Measurements from ENCODE around the gene TRIP11. TPM values are rescaled to one million over a fixed set of nuclear protein-coding genes. Genes with fewer than 3 reads are reported as not detected.

The TRIP11 gene
- total RNA-seq, 1 experiment from 2014 or later, result 37.3 TPM

DNA sequence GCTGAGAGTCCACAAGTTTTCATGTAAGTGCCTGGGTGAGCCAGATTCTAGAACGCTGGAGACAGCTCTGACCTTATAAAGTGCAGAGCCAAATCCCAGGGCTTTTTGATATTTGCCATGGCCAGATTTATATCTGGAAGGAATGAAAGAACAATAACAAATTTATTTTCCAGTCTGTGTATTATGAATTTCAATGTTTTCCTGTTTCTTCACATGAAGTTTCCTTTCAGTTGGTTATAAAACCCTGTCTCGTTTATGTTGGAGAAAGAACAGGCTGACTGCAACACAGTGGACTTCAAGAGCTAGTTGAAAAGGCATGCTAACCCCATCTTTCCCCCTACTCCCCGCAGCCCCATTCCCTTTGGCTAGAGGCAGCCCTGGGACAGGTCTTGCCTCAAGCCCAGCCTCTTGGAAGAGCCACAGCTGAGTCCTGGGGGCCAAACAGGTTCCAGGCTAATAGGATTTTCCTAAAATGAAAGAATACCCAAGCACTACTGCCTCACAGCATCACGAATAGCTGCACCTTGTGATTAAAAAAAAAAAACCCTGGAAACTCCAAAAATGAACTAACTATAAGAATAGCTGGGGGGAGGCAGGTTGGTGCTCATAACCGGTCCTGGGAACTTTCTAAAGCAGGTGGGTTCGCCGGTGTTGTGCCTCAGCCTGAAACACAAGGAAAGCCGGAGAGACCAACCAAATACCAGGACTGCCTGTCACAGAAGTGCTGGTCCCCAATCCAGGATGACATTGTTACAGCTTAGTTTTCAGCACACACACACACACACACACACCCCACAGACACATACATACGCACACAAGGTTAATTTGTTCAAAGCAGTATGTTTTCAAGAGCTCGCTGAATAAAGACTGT lies 93.9 kb downstream of the TRIP11 start (continued):
- TF ChIP-seq SIN3A (IDR thresholded peaks at IDR 0.05; ENCODE audit: borderline replicate concordance, insufficient read depth, low read depth, low read length), result no peak

DNA sequence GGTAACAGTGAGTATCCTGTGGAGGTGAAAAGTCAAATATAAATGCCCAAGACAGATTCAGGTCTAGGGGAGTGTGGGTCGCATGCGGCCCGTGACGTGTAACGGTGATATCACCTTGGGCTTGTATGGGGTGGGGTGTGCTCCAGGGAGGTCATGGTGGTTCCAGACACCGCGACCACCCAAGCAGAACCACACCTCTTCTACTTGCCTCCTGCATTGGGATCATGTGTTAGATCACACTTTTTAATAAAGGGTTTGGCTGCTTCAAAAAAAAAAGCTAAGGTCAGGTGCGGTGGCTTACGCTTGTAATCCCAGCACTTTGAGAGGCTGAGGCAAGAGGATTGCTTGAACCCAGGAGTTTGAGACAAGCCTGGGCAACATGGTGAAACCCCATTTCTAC lies 96.9 kb downstream of the TRIP11 start:
- intact Hi-C loops (cut with micrococcal nuclease; ENCODE audit: unreplicated experiment), result no loop called here
- POLR2A ChIA-PET, result no interaction called here
- no peaks in the 10 kb centered on the region for H3K4me1 ChIP-seq (ENCODE audit: control insufficient read depth, insufficient read depth, low read length)

More for the DNA sequence above, 96.9 kb downstream of the TRIP11 start:
- ATAC-seq, result no peak
- Histone ChIP-seq H3K27me3 (ENCODE audit: control insufficient read depth, insufficient read depth, low read length) (peaks cover 3% of the 10 kb centered on the region), H3K36me3 (ENCODE audit: control insufficient read depth, insufficient read depth, low read length) (no peaks in the 10 kb centered on the region), H3K27ac (ENCODE audit: low read length) (no peak overlapping the region), H3K9me3 (ENCODE audit: control insufficient read depth, insufficient read depth, low read depth, low read length) (no peaks in the 10 kb centered on the region), H3K4me3 (ENCODE audit: low read depth in 2 of 2, low read length in 2 of 2) (no peak overlapping the region)
- no TSS peak for BruUV-seq (replicated peaks)
- no peak for TF ChIP-seq POLR2AphosphoS5 (IDR thresholded peaks at IDR 0.05; ENCODE audit: low read depth, low read length)
- no peak for TF ChIP-seq SIN3A (IDR thresholded peaks at IDR 0.05; ENCODE audit: borderline replicate concordance, insufficient read depth, low read depth, low read length)
- TF ChIP-seq CTCF (IDR thresholded peaks at IDR 0.05), result no peak
- TF ChIP-seq TCF7L2 (IDR thresholded peaks at IDR 0.05; ENCODE audit: low read depth, low read length), result no peak
- TF ChIP-seq REST (IDR thresholded peaks at IDR 0.05; ENCODE audit: insufficient read depth in 1 of 2, low read depth in 2 of 2, low read length in 1 of 2), result no peak
- CTCF ChIA-PET, result no interaction called here
- DNase-seq (ENCODE audit: low read depth, low spot score), result no peak
- in situ Hi-C loops (cut with HindIII; ENCODE audit: low pct_unique_long_range_greater_than_20kb, low sequenced_read_pairs), result no loop called here

All from Panc1 (cell line).